Heart right ventricle (tissue), 16 donors: ENCODE measurements around the gene C1orf35. TPM values are rescaled to one million over a fixed set of nuclear protein-coding genes. Genes with fewer than 3 reads are reported as not detected.

Source experiments
- ATAC-seq, 8 donors: fragments of 200-7000 bp; cut with Tn5 transposase; one replicate each; pipeline ENCODE4 v1.9.1; 2020; ENCODE audit warnings: mild to moderate bottlenecking in 8 of 8, moderate library complexity in 8 of 8, moderate number of reproducible peaks in 1 of 8
- DNase-seq, 2 donors: peaks; one replicate each; pipeline ENCODE4 v3.0.0-alpha.2; 2020
- H3K27ac ChIP-seq, 10 donors: fragments of 200-600 bp; sonication (generic) in 2 of 10; one replicate each; pipeline versions ENCODE4 v1.5.0 to v1.8.0; 2020 to 2022; ENCODE audit warnings: mild to moderate bottlenecking in 3 of 10
- H3K27me3 ChIP-seq, 7 donors: fragments of 200-600 bp; one replicate each; pipeline ENCODE4 v1.8.0; 2021 to 2022; ENCODE audit warnings: mild to moderate bottlenecking in 2 of 7
- H3K36me3 ChIP-seq, 9 donors: fragments of 200-600 bp; sonication (generic) in 1 of 9; one replicate each; pipeline versions ENCODE4 v1.5.0 to v1.8.0; 2020 to 2022; ENCODE audit warnings: mild to moderate bottlenecking in 2 of 9
- H3K4me1 ChIP-seq, 9 donors: fragments of 200-600 bp; sonication (generic) in 1 of 9; one replicate each; pipeline versions ENCODE4 v1.5.0 to v1.8.0; 2020 to 2022; ENCODE audit warnings: mild to moderate bottlenecking in 4 of 9
- H3K4me3 ChIP-seq, 10 donors: fragments of 200-600 bp; sonication (generic) in 2 of 10; one replicate each; pipeline versions ENCODE4 v1.5.0 to v1.8.0; 2020 to 2022; ENCODE audit warnings: mild to moderate bottlenecking in 7 of 10, moderate library complexity in 2 of 10
- H3K9me3 ChIP-seq, 11 donors: fragments of 200-600 bp in 10 of 11; sonication (generic) in 2 of 11; one replicate each; pipeline versions ENCODE4 v1.5.0 to v1.8.0; 2013 to 2022; ENCODE audit warnings: mild to moderate bottlenecking in 2 of 11, control low read depth in 1 of 11, moderate library complexity in 1 of 11
- WGBS, 2 donors: extraction: QIAGEN DNeasy Blood & Tissue Kit; methylation state at CpG; one replicate each; pipeline ENCODE4 v1.1.7; 2013; ENCODE audit warnings: inconsistent platforms in 1 of 2; 5-methylcytosine and 5-hydroxymethylcytosine counted together
- intact Hi-C, 10 donors: fragments of 100-400 bp; cut with DNase I; formaldehyde crosslinking; loops; one replicate each; pipeline versions ENCODE4 v1.11.1 to v1.14.2; 2022
- polyA plus RNA-seq, 2 donors: library from polyadenylated mRNA; stranded (reverse); fragments of 200-250 nt; gene quantifications; one replicate each; pipeline ENCODE4 v1.2.3, GENCODE V29; 2013
- total RNA-seq, 10 donors: library from RNA; stranded (reverse); fragmentation: NEBNext Ultra II Directional in 3 of 10; extraction: Animal tissue kit (Norgen Biotek cat#: 25700) in 3 of 10; gene quantifications; one replicate each; pipeline versions ENCODE4 v1.2.1 to v1.2.4, GENCODE V29; 2021 to 2023
- TF ChIP-seq, protein P1 (sequence below), 9 donors: fragments of 200-600 bp; sonication (generic) in 2 of 9; IDR thresholded peaks; one replicate each; pipeline versions ENCODE4 v1.5.0 to v1.8.0; 2021 to 2022; ENCODE audit warnings: antibody characterized with exemption in 9 of 9, mild to moderate bottlenecking in 5 of 9, moderate library complexity in 1 of 9
- donor health status: Arrhythmogenic right ventricular cardiomyopathy.
- donor health status: ischemic (EF 13 %, LVEDD 7.1; RV severe dilation, severe dysfunction).
- donor health status: healthy with polysubstance abuse.
- donor health status: DM: no; HTN: yes; CAD: no.
- donor health status: DM: no; HTN: no; CAD: no.
- donor health status: ischemic (EF 25% LVEDD 6.9; RV normal size, moderate dysfunction).
- donor health status: ischemic (EF 25% LVEDD 5.7; RV mildly dilated, moderate dysfunction).
- donor health status: healthy.
- donor health status: DM: yes; HTN: yes; CAD: no.
- donor health status: Ischemic cardiomyopathy.
- donor health status: ischemic (EF 35%, LVEDD 5.7; RV mildly dilated, moderate dysfunction).
- donor health status: nonischemic (EF 11% LVEDD 7.7; RV severe dilation, severe dysfunction).
- donor health status: DM: yes; HTN: yes; CAD: no.
- donor health status: PGD.
- donor health status: ischemic (EF 29% LVEDD 5.4; RV normal size, mild dysfunction).
- donor health status: nonischemic (EF 23%, LVEDD 6.1; RV moderate dilation, normal function).

Gene C1orf35
- total and polyA plus RNA-seq, 12 donors: 5.6 to 15.7 (median 6.4) TPM

DNA sequence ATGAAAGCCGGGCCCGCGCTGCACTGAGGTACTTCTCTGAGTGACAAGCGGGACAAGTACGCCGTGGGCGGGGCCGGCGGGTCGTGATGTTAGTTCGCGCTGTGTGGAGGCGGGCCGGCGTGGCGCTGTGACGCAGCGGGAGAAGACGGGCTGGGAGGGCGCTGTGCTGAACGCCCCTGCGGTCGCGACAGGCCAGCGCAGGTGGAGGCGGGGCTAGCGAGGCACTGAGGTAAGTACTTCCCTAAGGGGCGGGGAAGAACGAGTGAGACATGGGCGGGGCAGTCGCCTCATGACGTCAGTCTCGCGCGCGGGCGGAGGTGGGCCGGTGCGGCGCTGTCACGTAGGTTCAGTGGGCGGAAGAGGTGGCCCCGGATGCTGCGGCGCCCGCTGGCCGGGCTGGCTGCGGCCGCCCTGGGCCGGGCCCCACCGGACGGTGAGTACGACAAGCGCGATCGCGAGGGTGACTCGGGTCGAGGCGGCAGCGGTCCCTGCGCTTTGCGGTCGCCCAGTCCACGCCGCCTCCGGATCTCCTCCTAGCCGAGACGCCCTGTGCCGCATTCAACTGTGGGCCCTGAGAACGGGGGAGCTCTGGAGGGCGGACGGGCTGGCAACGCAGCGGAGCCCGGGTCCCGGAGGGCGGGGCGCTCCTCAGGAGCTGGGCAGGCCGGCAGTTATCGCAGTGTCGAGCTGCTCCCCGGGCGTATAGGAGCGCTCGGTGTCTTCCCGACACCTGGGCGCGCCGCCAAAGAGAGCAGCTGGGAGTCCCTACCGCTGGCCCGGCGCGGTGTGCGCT is 37.0 kb upstream of the C1orf35 start, which contains the start of gene GUK1:
Gene GUK1 (plus strand): TSS at position 349 of the 793 bp plus-strand sequence. CDS start 24 bp downstream, at position 373.
- Histone ChIP-seq H3K27me3 (no peaks in the 10 kb centered on the region), H3K9me3 (no peaks in the 10 kb centered on the region), H3K4me3 (peak within 1 kb of the TSS; percentile 83 to 100 (median 95)), H3K27ac (peak within 1 kb of the TSS; percentile 97 to 100 (median 99)), H3K36me3 (peaks cover 0 to 16% (median 0%) of the 10 kb centered on the region in 9 donors), H3K4me1 (peaks cover 25 to 47% (median 44%) of the 10 kb centered on the region in 9 donors)
- peak; percentile 92 to 96 (median 94) for ATAC-seq
- TF ChIP-seq, protein P1, sequence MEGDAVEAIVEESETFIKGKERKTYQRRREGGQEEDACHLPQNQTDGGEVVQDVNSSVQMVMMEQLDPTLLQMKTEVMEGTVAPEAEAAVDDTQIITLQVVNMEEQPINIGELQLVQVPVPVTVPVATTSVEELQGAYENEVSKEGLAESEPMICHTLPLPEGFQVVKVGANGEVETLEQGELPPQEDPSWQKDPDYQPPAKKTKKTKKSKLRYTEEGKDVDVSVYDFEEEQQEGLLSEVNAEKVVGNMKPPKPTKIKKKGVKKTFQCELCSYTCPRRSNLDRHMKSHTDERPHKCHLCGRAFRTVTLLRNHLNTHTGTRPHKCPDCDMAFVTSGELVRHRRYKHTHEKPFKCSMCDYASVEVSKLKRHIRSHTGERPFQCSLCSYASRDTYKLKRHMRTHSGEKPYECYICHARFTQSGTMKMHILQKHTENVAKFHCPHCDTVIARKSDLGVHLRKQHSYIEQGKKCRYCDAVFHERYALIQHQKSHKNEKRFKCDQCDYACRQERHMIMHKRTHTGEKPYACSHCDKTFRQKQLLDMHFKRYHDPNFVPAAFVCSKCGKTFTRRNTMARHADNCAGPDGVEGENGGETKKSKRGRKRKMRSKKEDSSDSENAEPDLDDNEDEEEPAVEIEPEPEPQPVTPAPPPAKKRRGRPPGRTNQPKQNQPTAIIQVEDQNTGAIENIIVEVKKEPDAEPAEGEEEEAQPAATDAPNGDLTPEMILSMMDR (IDR thresholded peaks at IDR 0.05): peak in 7 of 9 donors; percentile 11 to 57 (median 41)
- intact Hi-C loops: loop anchor here in 6 of 10 donors (1.0 to 10.0 kb wide), 7 partner anchors 22 to 345 kb away; partner anchors contain the start of genes IBA57 (in 4 of the 6), OBSCN (in 1 of the 6), RNF187 (in 1 of the 6) and TRIM11 (in 1 of the 6)
- DNase-seq: peak; percentile 99 to 100
- WGBS, 2 donors: 0% methylated on average over 90 to 95 of the region's 95 CpGs

DNA sequence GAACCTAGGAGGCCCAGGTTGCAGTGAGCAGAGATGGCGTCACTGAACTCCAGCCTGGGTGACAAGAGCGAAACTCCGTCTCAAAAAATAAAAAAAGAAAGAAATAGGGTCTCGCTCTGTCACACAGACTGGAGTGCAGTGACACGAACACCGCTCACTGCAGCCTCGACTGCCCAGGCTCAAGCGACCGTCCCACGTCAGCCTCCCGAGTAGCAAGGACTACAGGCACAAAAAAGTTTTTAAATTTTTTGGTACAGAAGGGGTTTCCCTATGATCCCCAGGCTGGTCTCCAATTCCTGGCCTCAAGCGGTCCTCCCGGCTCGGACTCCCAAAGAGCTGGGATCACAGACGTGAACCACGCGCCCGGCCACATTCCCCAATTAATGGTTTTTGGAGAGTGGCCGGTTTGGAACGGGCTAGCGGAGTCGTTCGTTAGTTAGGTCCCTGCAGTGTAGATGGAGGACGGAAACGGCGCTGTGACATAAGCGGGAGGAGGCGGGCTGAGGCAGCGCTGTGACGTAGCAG is 36.3 kb upstream of the C1orf35 start:
- Histone ChIP-seq H3K36me3 (peaks cover 0 to 12% (median 0%) of the 10 kb centered on the region in 9 donors), H3K4me3 (peak overlapping the region; percentile 25 to 100 (median 92)), H3K4me1 (peaks cover 25 to 44% (median 39%) of the 10 kb centered on the region in 9 donors), H3K27ac (peak overlapping the region; percentile 97 to 100 (median 99)), H3K27me3 (no peaks in the 10 kb centered on the region), H3K9me3 (no peaks in the 10 kb centered on the region)
- DNase-seq (no peak), ATAC-seq (no peak)
- intact Hi-C loops: loop anchor here in 3 of 10 donors (10.0 kb wide), 3 partner anchors 65 to 345 kb away; partner anchors contain the start of genes OBSCN (in 1 of the 3) and RNF187 (in 1 of the 3)
- WGBS, 2 donors: 20 to 24% methylated on average over 30 of the region's 30 CpGs
- TF ChIP-seq, protein P1 (IDR thresholded peaks at IDR 0.05): no peak

DNA sequence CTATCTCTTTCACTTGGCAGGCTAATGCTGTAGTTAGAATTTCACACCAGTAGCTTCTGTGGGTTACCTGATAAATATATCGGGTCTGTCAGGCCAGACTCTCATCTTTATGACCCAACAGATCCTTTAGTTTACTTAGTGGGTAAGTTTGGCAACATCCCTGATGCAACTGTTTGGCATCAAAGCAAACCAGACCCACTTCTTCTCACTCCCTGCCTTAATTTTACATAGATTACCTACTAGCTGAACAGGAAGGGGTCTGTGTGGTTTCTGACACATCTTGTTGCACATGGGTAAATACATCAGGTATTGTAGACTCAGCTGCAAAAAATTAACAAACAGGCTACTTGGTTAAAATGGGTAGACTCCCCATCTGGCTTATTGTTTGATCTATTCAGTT is 33.8 kb upstream of the C1orf35 start:
- intact Hi-C loops: loop anchor here in 3 of 10 donors (10.0 kb wide), 3 partner anchors 68 to 348 kb away; partner anchors contain the start of genes OBSCN (in 1 of the 3) and RNF187 (in 1 of the 3)

More for the DNA sequence above, 33.8 kb upstream of the C1orf35 start:
- H3K4me3 ChIP-seq: no peak overlapping the region
- TF ChIP-seq, protein P1 (IDR thresholded peaks at IDR 0.05): no peak
- ATAC-seq (no peak), DNase-seq (no peak)
- WGBS, 2 donors: 38 to 54% methylated on average over 1 of the region's 1 CpG
- no peaks in the 10 kb centered on the region for H3K9me3 ChIP-seq
- peaks cover 6 to 18% (median 13%) of the 10 kb centered on the region in 9 donors for H3K4me1 ChIP-seq
- H3K27me3 ChIP-seq: peaks cover 0 to 3% (median 0%) of the 10 kb centered on the region in 7 donors
- peaks cover 0 to 2% (median 0%) of the 10 kb centered on the region in 9 donors for H3K36me3 ChIP-seq
- H3K27ac ChIP-seq: no peak overlapping the region
